ENCODE measurements around the gene UQCRQ. TPM values are rescaled to one million over a fixed set of nuclear protein-coding genes. Genes with fewer than 3 reads are reported as not detected.
A peak's percentile ranks its signal among the peaks of the same experiment; 100 is the strongest.

UQCRQ gene
- total and polyA plus RNA-seq, 2 of the 13 experiments (the other 11 are each of a cell fraction or from before 2014, with no cell fraction given), result 257 to 575 TPM

DNA sequence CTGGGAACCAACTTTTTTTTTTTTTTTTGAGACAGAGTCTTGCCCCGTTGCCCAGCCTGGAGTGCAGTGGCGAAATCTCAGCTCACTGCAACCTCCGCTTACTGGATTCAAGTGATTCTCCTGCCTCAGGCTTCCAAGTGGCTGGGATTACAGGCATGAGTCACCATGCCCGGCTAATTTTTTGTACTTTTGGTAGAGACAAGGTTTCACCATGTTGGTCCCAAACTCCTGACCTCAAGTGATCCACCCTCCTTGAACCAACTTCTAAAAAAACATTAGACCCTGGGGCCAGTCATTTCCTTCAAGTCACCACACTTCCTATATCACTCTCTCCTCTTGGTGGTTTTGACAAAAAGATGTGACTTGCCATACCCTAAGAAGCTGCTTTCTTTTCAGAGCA, 25.1 kb upstream of the UQCRQ start:
- CTCF ChIA-PET (ENCODE audit: low intra/inter-chr PET ratio, low total read pairs), result no interaction called here
- peak overlapping the region; percentile 98 for H3K27ac ChIP-seq (ENCODE audit: extremely low read length, insufficient read depth, low read length)

DNA sequence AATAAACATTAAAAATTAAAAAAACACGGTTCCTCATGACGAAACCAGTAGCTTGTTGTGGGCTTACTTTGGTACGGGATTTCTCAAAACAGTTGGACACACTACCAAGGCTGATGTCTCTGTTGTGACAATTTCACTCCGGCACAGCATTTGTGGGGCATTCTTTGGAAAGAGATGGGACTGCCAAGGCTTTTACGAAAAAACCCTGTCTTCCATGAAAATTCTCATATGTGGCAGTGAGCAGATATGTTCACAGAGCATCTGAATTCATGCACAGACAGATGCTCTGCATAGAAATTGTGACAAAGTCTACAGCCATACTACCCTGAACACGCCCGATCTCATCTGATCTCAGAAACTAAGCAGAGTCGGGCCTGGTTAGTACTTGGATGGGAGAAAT, 18.2 kb upstream of the UQCRQ start:
- 94% methylated on average over 8 of the region's 8 CpGs for WGBS (ENCODE audit: low lambda C conversion rate)
- POLR2A ChIA-PET, result interaction anchor here (1.2 to 2.6 kb wide), 4 partner anchors 9 to 18 kb away, joined by 3 to 15 read pairs (median 6); partner anchors contain the start of genes GDF9 and UQCRQ
- H3K27me3 ChIP-seq (ENCODE audit: control insufficient read depth in 1 of 2, insufficient read depth in 2 of 2, low read length in 2 of 2), result no peaks in the 10 kb centered on the region
- no peak for DNase-seq (ENCODE audit: low spot score)
- no peak for FAIRE-seq
- BruUV-seq (replicated peaks), result no TSS peak
- intact Hi-C loops (cut with micrococcal nuclease; ENCODE audit: unreplicated experiment), result no loop called here
- no peaks in the 10 kb centered on the region for H3K36me3 ChIP-seq (replicated peaks in 1 of 2; ENCODE audit: control insufficient read depth in 1 of 2, insufficient read depth in 2 of 2, low read length in 2 of 2)
- no peaks in the 10 kb centered on the region for H4K20me1 ChIP-seq (ENCODE audit: insufficient read depth, low read length)
- no peak overlapping the region for H3K27ac ChIP-seq (ENCODE audit: extremely low read length, insufficient read depth, low read length)
- H3K79me2 ChIP-seq (ENCODE audit: insufficient read depth, low read length), result no peaks in the 10 kb centered on the region
- in situ Hi-C loops (cut with HindIII; ENCODE audit: extremely low pct_ligation_motif_present, low pct_unique_long_range_greater_than_20kb), result no loop called here
- ATAC-seq, result no peak
- H3K9ac ChIP-seq (ENCODE audit: insufficient read depth, low read depth, low read length), result no peak overlapping the region
- H3K4me3 ChIP-seq (replicated peaks in 1 of 3; ENCODE audit: insufficient read depth in 1 of 3, low read depth in 2 of 3, low read length in 3 of 3), result no peak overlapping the region
- H2AFZ ChIP-seq (ENCODE audit: low read length), result no peak overlapping the region
- H3K9me3 ChIP-seq (ENCODE audit: low read length), result no peaks in the 10 kb centered on the region
- TF ChIP-seq, protein P1, sequence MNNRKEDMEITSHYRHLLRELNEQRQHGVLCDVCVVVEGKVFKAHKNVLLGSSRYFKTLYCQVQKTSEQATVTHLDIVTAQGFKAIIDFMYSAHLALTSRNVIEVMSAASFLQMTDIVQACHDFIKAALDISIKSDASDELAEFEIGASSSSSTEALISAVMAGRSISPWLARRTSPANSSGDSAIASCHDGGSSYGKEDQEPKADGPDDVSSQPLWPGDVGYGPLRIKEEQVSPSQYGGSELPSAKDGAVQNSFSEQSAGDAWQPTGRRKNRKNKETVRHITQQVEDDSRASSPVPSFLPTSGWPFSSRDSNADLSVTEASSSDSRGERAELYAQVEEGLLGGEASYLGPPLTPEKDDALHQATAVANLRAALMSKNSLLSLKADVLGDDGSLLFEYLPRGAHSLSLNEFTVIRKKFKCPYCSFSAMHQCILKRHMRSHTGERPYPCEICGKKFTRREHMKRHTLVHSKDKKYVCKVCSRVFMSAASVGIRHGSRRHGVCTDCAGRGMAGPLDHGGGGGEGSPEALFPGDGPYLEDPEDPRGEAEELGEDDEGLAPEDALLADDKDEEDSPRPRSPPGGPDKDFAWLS (CRISPR knock-in tag; IDR thresholded peaks at IDR 0.05; ENCODE audit: borderline replicate concordance), result no peak
- TF ChIP-seq ZNF383 (CRISPR knock-in tag; IDR thresholded peaks at IDR 0.05; ENCODE audit: borderline replicate concordance) (no peak), YEATS4 (CRISPR knock-in tag; IDR thresholded peaks at IDR 0.05; ENCODE audit: borderline replicate concordance) (no peak), SMAD3 (CRISPR knock-in tag; IDR thresholded peaks at IDR 0.05) (no peak), SP1 (IDR thresholded peaks at IDR 0.05) (no peak), SP1 (CRISPR knock-in tag; IDR thresholded peaks at IDR 0.05) (no peak), CC2D1A (CRISPR knock-in tag; IDR thresholded peaks at IDR 0.05) (no peak), NRL (CRISPR knock-in tag; IDR thresholded peaks at IDR 0.05; ENCODE audit: borderline replicate concordance) (no peak), ZNF616 (CRISPR knock-in tag; IDR thresholded peaks at IDR 0.05; ENCODE audit: low read depth) (no peak), MTA1 (CRISPR knock-in tag; IDR thresholded peaks at IDR 0.05; ENCODE audit: borderline replicate concordance) (no peak), ZBTB8A (CRISPR knock-in tag; IDR thresholded peaks at IDR 0.05; ENCODE audit: borderline replicate concordance, low read depth) (no peak)
- CTCF ChIA-PET (ENCODE audit: low intra/inter-chr PET ratio, low total read pairs), result no interaction called here
- peaks cover 69% of the 10 kb centered on the region for H3K4me1 ChIP-seq (ENCODE audit: insufficient read depth, low read length)
- H3K4me2 ChIP-seq (ENCODE audit: low read depth, low read length), result no peak overlapping the region

More for the DNA sequence above, 25.1 kb upstream of the UQCRQ start:
- H2AFZ ChIP-seq (ENCODE audit: low read length), result no peak overlapping the region
- no peak for ATAC-seq
- H3K9me3 ChIP-seq (ENCODE audit: low read length), result no peaks in the 10 kb centered on the region
- intact Hi-C loops (cut with micrococcal nuclease; ENCODE audit: unreplicated experiment), result no loop called here
- H3K79me2 ChIP-seq (ENCODE audit: insufficient read depth, low read length), result no peaks in the 10 kb centered on the region
- DNase-seq (ENCODE audit: low spot score), result no peak
- H3K27me3 ChIP-seq (ENCODE audit: control insufficient read depth in 1 of 2, insufficient read depth in 2 of 2, low read length in 2 of 2), result no peaks in the 10 kb centered on the region
- FAIRE-seq, result no peak
- in situ Hi-C loops (cut with HindIII; ENCODE audit: extremely low pct_ligation_motif_present, low pct_unique_long_range_greater_than_20kb), result no loop called here
- no peak overlapping the region for H3K9ac ChIP-seq (ENCODE audit: insufficient read depth, low read depth, low read length)
- BruUV-seq (replicated peaks), result no TSS peak
- WGBS (ENCODE audit: low lambda C conversion rate), result 80% methylated on average over 4 of the region's 4 CpGs
- H4K20me1 ChIP-seq (ENCODE audit: insufficient read depth, low read length), result no peaks in the 10 kb centered on the region
- peak; percentile 20; the same call in 1 of the 2 replicates for TF ChIP-seq ZNF501 (CRISPR knock-in tag; IDR thresholded peaks at IDR 0.05)
- no peak for TF ChIP-seq ARNTL (CRISPR knock-in tag; IDR thresholded peaks at IDR 0.05)
- TF ChIP-seq ZNF138 (CRISPR knock-in tag; IDR thresholded peaks at IDR 0.05; ENCODE audit: low read depth), result no peak
- TF ChIP-seq RNF2 (conservative IDR thresholded peaks at IDR 0.05; ENCODE audit: low read depth), result no peak
- TF ChIP-seq FOSL2 (CRISPR knock-in tag; IDR thresholded peaks at IDR 0.05), result peak; percentile 48; the same call in 1 of the 2 replicates
- H3K36me3 ChIP-seq (replicated peaks in 1 of 2; ENCODE audit: control insufficient read depth in 1 of 2, insufficient read depth in 2 of 2, low read length in 2 of 2), result no peaks in the 10 kb centered on the region
- H3K4me2 ChIP-seq (ENCODE audit: low read depth, low read length), result no peak overlapping the region
- peaks cover 76% of the 10 kb centered on the region for H3K4me1 ChIP-seq (ENCODE audit: insufficient read depth, low read length)
- POLR2A ChIA-PET, result interaction anchor here (1.0 to 3.4 kb wide), 6 partner anchors 8 to 42 kb away, joined by 3 to 51 read pairs (median 12); partner anchors contain the start of gene SHROOM1
- H3K4me3 ChIP-seq (replicated peaks in 1 of 3; ENCODE audit: insufficient read depth in 1 of 3, low read depth in 2 of 3, low read length in 3 of 3), result no peak overlapping the region
